Caco-2 (cell line): ENCODE data around the gene TSC22D3. TPM values are rescaled to one million over a fixed set of nuclear protein-coding genes. Genes with fewer than 3 reads are reported as not detected.

ENCODE experiments used
- BruUV-seq: library from RNA; stranded (reverse); fragments of 400-500 nt; replicated peaks from 2 replicates; lab custom pipeline; 2021; lab: Mats Ljungman, UMichigan
- CTCF ChIA-PET: fragments of 300-600 bp; sonication (Branson Sonifier 250); formaldehyde crosslinking; loops from one replicate; lab custom pipeline; 2022; ENCODE audit warnings: antibody characterized with exemption; lab: Charles Lee
- POLR2A ChIA-PET: fragments of 300-600 bp; sonication (Branson Sonifier 250); formaldehyde crosslinking; loops from one replicate; lab custom pipeline; 2022; ENCODE audit warnings: antibody characterized with exemption; lab: Charles Lee
- DNase-seq, 2 experiments: peaks; one replicate each; pipeline versions ENCODE4 v3.0.0 to v3.0.0-alpha.2; 2020 to 2022
- H3K27me3 ChIP-seq: replicated peaks from 2 replicates; pipeline ENCODE4 v1.6.0; 2011; ENCODE audit warnings: low read length; ENCODE audit not compliant: control insufficient read depth, insufficient read depth
- H3K36me3 ChIP-seq: 2 replicates; pipeline ENCODE4 v1.5.1; 2011; ENCODE audit warnings: low read length; ENCODE audit not compliant: control insufficient read depth, insufficient read depth
- H3K4me1 ChIP-seq: fragments of 250-450 bp; sonication (Bioruptor Pico); 2 replicates; pipeline ENCODE4 v1.5.1; 2020; ENCODE audit warnings: mild to moderate bottlenecking
- H3K4me3 ChIP-seq: 2 replicates; pipeline ENCODE4 v1.5.1; 2011; ENCODE audit warnings: low read depth, mild to moderate bottlenecking, control low read depth, low read length
- H3K9me3 ChIP-seq: fragments of 250-450 bp; sonication (Bioruptor Pico); 2 replicates; pipeline ENCODE4 v1.5.1; 2020; ENCODE audit warnings: mild to moderate bottlenecking, moderate library complexity
- H3K27ac Mint-ChIP-seq: one replicate; pipeline ENCODE4 v1.8.0; 2022; ENCODE audit warnings: mixed read lengths; ENCODE audit not compliant: unreplicated experiment
- H3K27me3 Mint-ChIP-seq: one replicate; pipeline ENCODE4 v1.8.0; 2022; ENCODE audit warnings: mixed read lengths; ENCODE audit not compliant: insufficient read depth, unreplicated experiment
- H3K36me3 Mint-ChIP-seq: one replicate; pipeline ENCODE4 v1.8.0; 2022; ENCODE audit warnings: mild to moderate bottlenecking, mixed read lengths; ENCODE audit not compliant: insufficient read depth, unreplicated experiment
- H3K4me1 Mint-ChIP-seq: one replicate; pipeline ENCODE4 v1.8.0; 2022; ENCODE audit warnings: low read depth, mixed read lengths; ENCODE audit not compliant: unreplicated experiment
- H3K4me3 Mint-ChIP-seq: one replicate; pipeline ENCODE4 v1.8.0; 2022; ENCODE audit warnings: mild to moderate bottlenecking, moderate library complexity, mixed read lengths; ENCODE audit not compliant: unreplicated experiment
- H3K9me3 Mint-ChIP-seq: one replicate; pipeline ENCODE4 v1.8.0; 2022; ENCODE audit warnings: mixed read lengths; ENCODE audit not compliant: unreplicated experiment
- intact Hi-C: fragments of 100-400 bp; cut with micrococcal nuclease; formaldehyde crosslinking; loops from one replicate; pipeline ENCODE4 v1.10.0; 2022; ENCODE audit not compliant: unreplicated experiment
- total RNA-seq: library from RNA; stranded (reverse); gene quantifications from 2 replicates; pipeline ENCODE4 v1.2.3, GENCODE V29; 2022
- TF ChIP-seq, protein P1 (sequence below), 2 experiments: fragments of 200-600 bp in 1 of 2; IDR thresholded peaks; 1 replicate in 1 of 2; 2 replicates in 1 of 2; pipeline versions ENCODE4 v1.5.1 to v1.8.0; 2011 to 2022; ENCODE audit warnings: antibody characterized with exemption in 1 of 2, control low read depth in 1 of 2, inconsistent platforms in 1 of 2, low read depth in 1 of 2, low read length in 1 of 2, mild to moderate bottlenecking in 1 of 2, moderate library complexity in 1 of 2; ENCODE audit not compliant: insufficient read depth in 1 of 2, severe bottlenecking in 1 of 2, unreplicated experiment in 1 of 2

Gene TSC22D3
- total RNA-seq, 1 experiment from 2014 or later: 2.2 TPM

DNA sequence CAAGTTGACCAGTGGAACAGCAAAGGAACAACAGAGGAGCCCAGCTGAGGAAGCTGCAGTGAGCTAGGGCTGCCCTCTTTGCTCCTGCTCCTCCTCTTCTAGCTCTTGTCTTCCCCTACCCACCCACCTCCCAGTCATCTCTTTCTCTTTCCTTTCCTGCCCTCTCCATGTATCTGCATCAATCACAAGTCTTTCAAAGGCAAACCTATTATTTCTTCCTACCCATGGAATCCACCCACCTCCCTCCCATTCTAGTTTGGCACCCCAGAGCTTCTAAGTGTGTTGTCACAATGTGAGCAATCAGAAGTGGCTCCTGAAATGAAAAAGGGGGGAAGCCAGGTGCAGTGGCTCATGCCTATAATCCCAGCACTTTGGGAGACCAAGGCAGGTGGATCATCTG, 69.3 kb downstream of the TSC22D3 start:
- CTCF ChIA-PET: interaction anchor here (0.6 kb wide), 1 partner anchor 803 kb away, joined by 12 read pairs; the partner anchor contains the start of gene RIPPLY1
- no TSS peak for BruUV-seq
- no peaks in the 10 kb centered on the region for H3K27me3 ChIP-seq
- H3K9me3 ChIP-seq: no peaks in the 10 kb centered on the region
- Mint-ChIP-seq H3K27ac (no peak overlapping the region), H3K27me3 (no peaks in the 10 kb centered on the region), H3K4me1 (peaks cover 12% of the 10 kb centered on the region), H3K9me3 (no peaks in the 10 kb centered on the region), H3K36me3 (peaks cover 4% of the 10 kb centered on the region), H3K4me3 (no peak overlapping the region)
- POLR2A ChIA-PET: no interaction called here
- no peaks in the 10 kb centered on the region for H3K4me1 ChIP-seq
- no peak for DNase-seq
- intact Hi-C loops: no loop called here
- H3K36me3 ChIP-seq: no peaks in the 10 kb centered on the region
- no peak overlapping the region for H3K4me3 ChIP-seq
- TF ChIP-seq, protein P1, sequence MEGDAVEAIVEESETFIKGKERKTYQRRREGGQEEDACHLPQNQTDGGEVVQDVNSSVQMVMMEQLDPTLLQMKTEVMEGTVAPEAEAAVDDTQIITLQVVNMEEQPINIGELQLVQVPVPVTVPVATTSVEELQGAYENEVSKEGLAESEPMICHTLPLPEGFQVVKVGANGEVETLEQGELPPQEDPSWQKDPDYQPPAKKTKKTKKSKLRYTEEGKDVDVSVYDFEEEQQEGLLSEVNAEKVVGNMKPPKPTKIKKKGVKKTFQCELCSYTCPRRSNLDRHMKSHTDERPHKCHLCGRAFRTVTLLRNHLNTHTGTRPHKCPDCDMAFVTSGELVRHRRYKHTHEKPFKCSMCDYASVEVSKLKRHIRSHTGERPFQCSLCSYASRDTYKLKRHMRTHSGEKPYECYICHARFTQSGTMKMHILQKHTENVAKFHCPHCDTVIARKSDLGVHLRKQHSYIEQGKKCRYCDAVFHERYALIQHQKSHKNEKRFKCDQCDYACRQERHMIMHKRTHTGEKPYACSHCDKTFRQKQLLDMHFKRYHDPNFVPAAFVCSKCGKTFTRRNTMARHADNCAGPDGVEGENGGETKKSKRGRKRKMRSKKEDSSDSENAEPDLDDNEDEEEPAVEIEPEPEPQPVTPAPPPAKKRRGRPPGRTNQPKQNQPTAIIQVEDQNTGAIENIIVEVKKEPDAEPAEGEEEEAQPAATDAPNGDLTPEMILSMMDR (IDR thresholded peaks at IDR 0.05; ENCODE audit: insufficient read depth in 1 of 2, low read depth in 1 of 2, low read length in 1 of 2, severe bottlenecking in 1 of 2, unreplicated experiment in 1 of 2): no peak

DNA sequence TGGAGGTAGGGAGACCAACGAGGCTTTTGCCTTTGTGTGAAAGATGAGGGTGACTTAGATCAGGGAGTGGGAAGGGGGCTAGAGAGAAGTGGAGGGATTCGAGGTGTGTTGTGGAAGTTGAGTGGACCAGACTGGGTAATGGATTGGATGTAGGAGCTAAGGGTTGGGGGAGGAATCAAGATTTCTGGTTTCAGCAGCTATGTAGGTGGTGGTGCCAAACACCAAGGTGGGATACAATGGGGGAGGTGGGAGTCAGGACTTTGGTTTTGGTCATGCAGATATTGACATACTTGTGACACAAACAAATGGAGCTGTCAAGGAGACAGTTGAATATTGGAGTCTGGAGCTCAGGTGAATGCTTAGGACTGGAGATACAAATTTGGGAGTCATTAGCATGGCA, 71.0 kb downstream of the TSC22D3 start:
- H3K36me3 Mint-ChIP-seq: no peaks in the 10 kb centered on the region
- Histone ChIP-seq H3K9me3 (no peaks in the 10 kb centered on the region), H3K36me3 (no peaks in the 10 kb centered on the region), H3K4me3 (no peak overlapping the region), H3K4me1 (no peaks in the 10 kb centered on the region), H3K27me3 (no peaks in the 10 kb centered on the region)
- no peak overlapping the region for H3K4me3 Mint-ChIP-seq
- ChIA-PET CTCF (no interaction called here), POLR2A (no interaction called here)
- H3K27ac Mint-ChIP-seq: no peak overlapping the region
- TF ChIP-seq, protein P1 (IDR thresholded peaks at IDR 0.05; ENCODE audit: insufficient read depth in 1 of 2, low read depth in 1 of 2, low read length in 1 of 2, severe bottlenecking in 1 of 2, unreplicated experiment in 1 of 2): no peak
- no TSS peak for BruUV-seq
- H3K27me3 Mint-ChIP-seq: no peaks in the 10 kb centered on the region
- no peak for DNase-seq
- no peaks in the 10 kb centered on the region for H3K9me3 Mint-ChIP-seq
- H3K4me1 Mint-ChIP-seq: peaks cover 5% of the 10 kb centered on the region
- intact Hi-C loops: no loop called here

- Mint-ChIP-seq H3K4me3 (no peak overlapping the region), H3K27me3 (no peaks in the 10 kb centered on the region), H3K4me1 (peaks cover 5% of the 10 kb centered on the region), H3K27ac (no peak overlapping the region), H3K9me3 (no peaks in the 10 kb centered on the region), H3K36me3 (no peaks in the 10 kb centered on the region)
- intact Hi-C loops: no loop called here
- CTCF ChIA-PET: no interaction called here
- POLR2A ChIA-PET: no interaction called here
- BruUV-seq: no TSS peak
- H3K9me3 ChIP-seq: no peaks in the 10 kb centered on the region
- H3K4me3 ChIP-seq: no peak overlapping the region
- no peaks in the 10 kb centered on the region for H3K4me1 ChIP-seq
- TF ChIP-seq, protein P1 (IDR thresholded peaks at IDR 0.05; ENCODE audit: insufficient read depth in 1 of 2, low read depth in 1 of 2, low read length in 1 of 2, severe bottlenecking in 1 of 2, unreplicated experiment in 1 of 2): no peak
- DNase-seq: no peak
- H3K36me3 ChIP-seq: no peaks in the 10 kb centered on the region
- no peaks in the 10 kb centered on the region for H3K27me3 ChIP-seq
Observed at GRCh38 chrX:107704181-107704580, 71.4 kb downstream of the TSC22D3 start.
